ENCODE data around the gene PROSER2.

DNA sequence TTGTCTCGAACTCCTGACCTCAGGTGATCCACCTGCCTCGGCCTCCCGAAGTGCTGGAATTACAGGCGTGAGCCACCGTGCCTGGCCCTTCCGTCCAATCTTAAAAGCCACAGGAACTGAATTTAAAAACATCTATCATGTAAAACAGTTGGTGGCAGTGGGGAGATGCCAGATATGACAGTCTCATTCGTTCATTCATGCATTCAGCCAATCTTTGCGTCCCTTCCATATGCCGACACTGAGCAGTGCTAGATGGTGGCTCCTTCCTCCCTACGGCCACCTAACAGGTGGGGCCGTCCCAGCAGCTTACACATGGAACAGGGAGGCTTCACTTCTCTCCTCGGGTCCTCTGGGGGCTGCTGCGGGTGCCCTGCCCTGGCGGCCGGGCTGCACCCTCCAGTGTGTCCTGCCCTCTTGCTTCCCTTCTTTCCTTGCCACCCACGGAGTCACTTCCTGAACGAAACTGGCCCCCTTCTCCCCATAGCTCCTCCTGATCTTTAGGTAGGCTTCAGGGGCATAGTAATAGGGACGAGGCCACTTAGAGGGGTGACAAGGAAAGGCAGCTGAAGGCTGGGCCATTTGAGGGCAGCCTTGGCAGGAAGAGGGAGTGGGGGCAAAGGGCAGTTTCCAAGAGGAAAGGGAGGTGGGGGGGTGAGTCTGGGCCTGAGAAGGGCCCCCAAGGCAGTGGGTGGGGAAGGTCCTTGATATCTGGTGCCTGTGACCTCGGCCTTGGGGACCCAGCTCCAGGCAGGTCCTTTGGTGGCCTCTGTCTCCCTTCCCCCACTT lies 53.8 kb downstream of the PROSER2 start:
- TF ChIP-seq, protein P1, sequence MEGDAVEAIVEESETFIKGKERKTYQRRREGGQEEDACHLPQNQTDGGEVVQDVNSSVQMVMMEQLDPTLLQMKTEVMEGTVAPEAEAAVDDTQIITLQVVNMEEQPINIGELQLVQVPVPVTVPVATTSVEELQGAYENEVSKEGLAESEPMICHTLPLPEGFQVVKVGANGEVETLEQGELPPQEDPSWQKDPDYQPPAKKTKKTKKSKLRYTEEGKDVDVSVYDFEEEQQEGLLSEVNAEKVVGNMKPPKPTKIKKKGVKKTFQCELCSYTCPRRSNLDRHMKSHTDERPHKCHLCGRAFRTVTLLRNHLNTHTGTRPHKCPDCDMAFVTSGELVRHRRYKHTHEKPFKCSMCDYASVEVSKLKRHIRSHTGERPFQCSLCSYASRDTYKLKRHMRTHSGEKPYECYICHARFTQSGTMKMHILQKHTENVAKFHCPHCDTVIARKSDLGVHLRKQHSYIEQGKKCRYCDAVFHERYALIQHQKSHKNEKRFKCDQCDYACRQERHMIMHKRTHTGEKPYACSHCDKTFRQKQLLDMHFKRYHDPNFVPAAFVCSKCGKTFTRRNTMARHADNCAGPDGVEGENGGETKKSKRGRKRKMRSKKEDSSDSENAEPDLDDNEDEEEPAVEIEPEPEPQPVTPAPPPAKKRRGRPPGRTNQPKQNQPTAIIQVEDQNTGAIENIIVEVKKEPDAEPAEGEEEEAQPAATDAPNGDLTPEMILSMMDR (IDR thresholded peaks at IDR 0.05), result no peak
- no peak for TF ChIP-seq EZH2 (IDR thresholded peaks at IDR 0.05; ENCODE audit: borderline replicate concordance, insufficient read depth, low read depth, low read length, poor library complexity, severe bottlenecking)
